Measurements from ENCODE around the gene PGAM5.
"Not testable (repeated sequence)": the region's sequence is repeated elsewhere in the genome, so short reads cannot be mapped to it uniquely, and the experiment has no call there.

Gene PGAM5

GRCh38 chr12:132689227-132689626 lies 21.4 kb upstream of the PGAM5 start:
- DNase-seq (ENCODE audit: low spot score): no peak

GRCh38 chr12:132690112-132690511 lies 20.5 kb upstream of the PGAM5 start:
- no peak for DNase-seq (ENCODE audit: low spot score)

- not testable (repeated sequence) for DNase-seq (ENCODE audit: low spot score)
Measured at GRCh38 chr12:132692030-132692429, 18.6 kb upstream of the PGAM5 start.

- DNase-seq (ENCODE audit: low spot score): not testable (repeated sequence)
Measured at GRCh38 chr12:132694888-132695287, 15.8 kb upstream of the PGAM5 start.

GRCh38 chr12:132695431-132695830 lies 15.2 kb upstream of the PGAM5 start:
- no peak for DNase-seq (ENCODE audit: low spot score)

- DNase-seq (ENCODE audit: low spot score): no peak
Measured at GRCh38 chr12:132698341-132698740, 12.3 kb upstream of the PGAM5 start.

- DNase-seq (ENCODE audit: low spot score): no peak
Measured at GRCh38 chr12:132700212-132700822, 10.3 kb upstream of the PGAM5 start.

- DNase-seq (ENCODE audit: low spot score): no peak
Measured at GRCh38 chr12:132702640-132703039, 8.0 kb upstream of the PGAM5 start.

- no peak for DNase-seq (ENCODE audit: low spot score)
Measured at GRCh38 chr12:132703641-132704040, 7.0 kb upstream of the PGAM5 start.

- no peak for DNase-seq (ENCODE audit: low spot score)
Measured at GRCh38 chr12:132707241-132707640, 3.4 kb upstream of the PGAM5 start.

- DNase-seq (ENCODE audit: low spot score): no peak
Measured at GRCh38 chr12:132708150-132708549, 2.5 kb upstream of the PGAM5 start.

- no peak for DNase-seq (ENCODE audit: low spot score)
Measured at GRCh38 chr12:132710043-132710404, 618 bp upstream of the PGAM5 start.

- DNase-seq (ENCODE audit: low spot score): no peak
Measured at GRCh38 chr12:132711080-132711843, 620 bp downstream of the PGAM5 start.

GRCh38 chr12:132713123-132713522 lies 2.5 kb downstream of the PGAM5 start:
- no peak for DNase-seq (ENCODE audit: low spot score)

GRCh38 chr12:132715874-132716273 lies 5.2 kb downstream of the PGAM5 start:
- DNase-seq (ENCODE audit: low spot score): no peak

- DNase-seq (ENCODE audit: low spot score): no peak
Measured at GRCh38 chr12:132716356-132716755, 5.7 kb downstream of the PGAM5 start.

- no peak for DNase-seq (ENCODE audit: low spot score)
Measured at GRCh38 chr12:132717011-132717410, 6.4 kb downstream of the PGAM5 start.

GRCh38 chr12:132717531-132718387 lies 7.1 kb downstream of the PGAM5 start:
- no peak for DNase-seq (ENCODE audit: low spot score)

GRCh38 chr12:132718644-132719043 lies 8.0 kb downstream of the PGAM5 start:
- DNase-seq (ENCODE audit: low spot score): no peak

GRCh38 chr12:132719141-132719953 lies 8.7 kb downstream of the PGAM5 start:
- no peak for DNase-seq (ENCODE audit: low spot score)

GRCh38 chr12:132719954-132720324 lies 9.3 kb downstream of the PGAM5 start:
- no peak for DNase-seq (ENCODE audit: low spot score)

Data from activated CD4-positive, alpha-beta T cell treated with anti-CD3 and anti-CD28 coated beads, Interleukin-2, Interleukin-4, amounts not matched to agents 100 ng/mL and 50 ng/mL, durations not matched to agents 16 hours and 8 hours (primary cell).